Erythroblast (primary cell): Measurements from ENCODE around the gene CEACAM6.

ENCODE experiments used
- GATA1 ChIP-seq: IDR thresholded peaks from 2 replicates; pipeline ENCODE4 v1.6.1; 2011; ENCODE audit warnings: low read depth, mild to moderate bottlenecking, control low read depth, low read length, moderate library complexity
- POLR2A ChIP-seq: IDR thresholded peaks from 2 replicates; pipeline ENCODE4 v1.6.1; 2011; ENCODE audit warnings: mild to moderate bottlenecking, low read length

DNA sequence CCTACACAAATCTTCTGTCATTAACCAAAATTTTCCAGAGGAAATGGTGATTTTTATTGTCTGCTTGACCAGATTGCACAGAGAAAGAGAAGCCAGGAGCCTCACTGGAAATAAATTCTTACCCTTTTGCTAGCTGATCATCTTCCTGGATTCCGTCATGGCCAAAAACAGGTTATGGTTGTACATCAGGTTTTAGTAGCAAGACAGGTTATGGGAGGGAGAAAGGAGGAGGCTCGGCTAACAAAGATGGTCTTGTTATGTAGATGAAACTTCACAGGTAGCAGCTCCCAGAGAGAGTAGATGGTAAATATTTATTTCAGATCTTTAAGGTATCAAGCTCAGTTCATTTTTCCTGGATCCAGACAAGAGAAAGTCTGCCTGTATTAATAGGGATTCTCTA is 21.4 kb downstream of the CEACAM6 start:
- TF ChIP-seq POLR2A, result no peak
- no peak for TF ChIP-seq GATA1
